ENCODE data around the gene GINS3. TPM values are rescaled to one million over a fixed set of nuclear protein-coding genes. Genes with fewer than 3 reads are reported as not detected.

Gene GINS3
- total RNA-seq, 1 experiment from 2014 or later = 7.6 TPM

GRCh38 chr16:58451265-58451689 is 59.0 kb downstream of the GINS3 start:
- no peaks in the 10 kb centered on the region for H3K9me3 ChIP-seq (ENCODE audit: control insufficient read depth, insufficient read depth, low read depth, low read length)
- BruUV-seq (replicated peaks) = no TSS peak
- POLR2A ChIA-PET = no interaction called here
- in situ Hi-C loops (cut with HindIII; ENCODE audit: low pct_unique_long_range_greater_than_20kb, low sequenced_read_pairs) (no loop called here), intact Hi-C loops (cut with micrococcal nuclease; ENCODE audit: unreplicated experiment) (no loop called here)
- no peaks in the 10 kb centered on the region for H3K36me3 ChIP-seq (ENCODE audit: control insufficient read depth, insufficient read depth, low read length)
- TF ChIP-seq REST (IDR thresholded peaks at IDR 0.05; ENCODE audit: insufficient read depth in 1 of 2, low read depth in 2 of 2, low read length in 1 of 2) (no peak), SIN3A (IDR thresholded peaks at IDR 0.05; ENCODE audit: borderline replicate concordance, insufficient read depth, low read depth, low read length) (no peak), CTCF (IDR thresholded peaks at IDR 0.05) (no peak), TCF7L2 (IDR thresholded peaks at IDR 0.05; ENCODE audit: low read depth, low read length) (no peak), POLR2AphosphoS5 (IDR thresholded peaks at IDR 0.05; ENCODE audit: low read depth, low read length) (no peak)
- no peaks in the 10 kb centered on the region for H3K27me3 ChIP-seq (ENCODE audit: control insufficient read depth, insufficient read depth, low read length)
- H3K27ac ChIP-seq (ENCODE audit: low read length) = no peak overlapping the region
- DNase-seq (ENCODE audit: low read depth, low spot score) (no peak), ATAC-seq (no peak)
- CTCF ChIA-PET = no interaction called here
- no peaks in the 10 kb centered on the region for H3K4me1 ChIP-seq (ENCODE audit: control insufficient read depth, insufficient read depth, low read length)
- no peak overlapping the region for H3K4me3 ChIP-seq (ENCODE audit: low read depth in 2 of 2, low read length in 2 of 2)

GRCh38 chr16:58451945-58452401 is 59.7 kb downstream of the GINS3 start:
- ChIA-PET POLR2A (no interaction called here), CTCF (no interaction called here)
- BruUV-seq (replicated peaks) = no TSS peak
- in situ Hi-C loops (cut with HindIII; ENCODE audit: low pct_unique_long_range_greater_than_20kb, low sequenced_read_pairs) (no loop called here), intact Hi-C loops (cut with micrococcal nuclease; ENCODE audit: unreplicated experiment) (no loop called here)
- no peaks in the 10 kb centered on the region for H3K4me1 ChIP-seq (ENCODE audit: control insufficient read depth, insufficient read depth, low read length)
- H3K27me3 ChIP-seq (ENCODE audit: control insufficient read depth, insufficient read depth, low read length) = no peaks in the 10 kb centered on the region
- H3K36me3 ChIP-seq (ENCODE audit: control insufficient read depth, insufficient read depth, low read length) = no peaks in the 10 kb centered on the region
- no peak for ATAC-seq
- no peaks in the 10 kb centered on the region for H3K9me3 ChIP-seq (ENCODE audit: control insufficient read depth, insufficient read depth, low read depth, low read length)
- TF ChIP-seq REST (IDR thresholded peaks at IDR 0.05; ENCODE audit: insufficient read depth in 1 of 2, low read depth in 2 of 2, low read length in 1 of 2) (no peak), SIN3A (IDR thresholded peaks at IDR 0.05; ENCODE audit: borderline replicate concordance, insufficient read depth, low read depth, low read length) (no peak), POLR2AphosphoS5 (IDR thresholded peaks at IDR 0.05; ENCODE audit: low read depth, low read length) (no peak), CTCF (IDR thresholded peaks at IDR 0.05) (no peak), TCF7L2 (IDR thresholded peaks at IDR 0.05; ENCODE audit: low read depth, low read length) (no peak)
- peak; percentile 52 for DNase-seq (ENCODE audit: low read depth, low spot score)
- H3K27ac ChIP-seq (ENCODE audit: low read length) = no peak overlapping the region
- no peak overlapping the region for H3K4me3 ChIP-seq (ENCODE audit: low read depth in 2 of 2, low read length in 2 of 2)
